K562 (cell line): ENCODE results near the gene PTP4A2. TPM values are rescaled to one million over a fixed set of nuclear protein-coding genes. Genes with fewer than 3 reads are reported as not detected.

Experiments
- ARID1B ChIP-seq: fragments of 450-650 bp; IDR thresholded peaks from 2 replicates; pipeline ENCODE4 v1.6.1; 2016; ENCODE audit warnings: antibody characterized with exemption, mild to moderate bottlenecking, inconsistent platforms
- ATF1 ChIP-seq, 2 experiments: fragments of 450-650 bp in 1 of 2; IDR thresholded peaks; 2 replicates each; pipeline ENCODE4 v1.6.1; 2016; ENCODE audit warnings: missing compliant biosample characterization in 1 of 2, missing genetic modification characterization in 1 of 2
- BCL6 ChIP-seq: fragments of 250-450 bp; sonication (Bioruptor Pico); IDR thresholded peaks from 2 replicates; pipeline ENCODE4 v1.4.0; 2020
- BCOR ChIP-seq: fragments of 450-650 bp; IDR thresholded peaks from 2 replicates; pipeline ENCODE4 v1.6.1; 2016
- BDP1 ChIP-seq: IDR thresholded peaks from 3 replicates; pipeline ENCODE4 v1.6.1; 2011; ENCODE audit not compliant: insufficient read length, insufficient read depth
- DDX20 ChIP-seq: fragments of 450-650 bp; IDR thresholded peaks from 2 replicates; pipeline ENCODE4 v1.6.1; 2016; ENCODE audit warnings: missing genetic modification characterization, low read depth, mild to moderate bottlenecking, missing compliant biosample characterization, moderate library complexity
- EP300 ChIP-seq: IDR thresholded peaks from 2 replicates; pipeline ENCODE4 v1.6.1; 2012; ENCODE audit warnings: low read length, improper control_type of control experiment
- JUND ChIP-seq, 2 experiments: IDR thresholded peaks; 2 replicates in 1 of 2; 3 replicates in 1 of 2; pipeline ENCODE4 v1.6.1; 2011; ENCODE audit warnings: borderline replicate concordance in 2 of 2, low read depth in 2 of 2, low read length in 2 of 2, improper control_type of control experiment in 1 of 2, missing biosample characterization in 1 of 2, missing genetic modification characterization in 1 of 2, missing genetic modification reagents in 1 of 2
- MTA1 ChIP-seq: fragments of 450-650 bp; IDR thresholded peaks from 2 replicates; pipeline ENCODE4 v1.6.1; 2017; ENCODE audit warnings: borderline replicate concordance
- NR2C2 ChIP-seq, 2 experiments: fragments of 200-800 bp in 1 of 2; sonication (Bioruptor generic) in 1 of 2; sonication (generic) in 1 of 2; formaldehyde crosslinking in 1 of 2; IDR thresholded peaks; 2 replicates each; pipeline versions ENCODE4 v1.6.1 to v1.8.0; 2016 to 2022; ENCODE audit warnings: mild to moderate bottlenecking in 1 of 2, missing compliant biosample characterization in 1 of 2, missing genetic modification characterization in 1 of 2, missing genetic modification reagents in 1 of 2
- NR3C1 ChIP-seq: sonication (generic); formaldehyde crosslinking; IDR thresholded peaks from 2 replicates; pipeline ENCODE4 v1.8.1; 2022; ENCODE audit warnings: missing genetic modification reagents
- RFX5 ChIP-seq: IDR thresholded peaks from 2 replicates; pipeline ENCODE4 v1.6.1; 2011; ENCODE audit warnings: low read depth, mild to moderate bottlenecking, improper control_type of control experiment, low read length
- SMARCA4 ChIP-seq: fragments of 450-650 bp; IDR thresholded peaks from 2 replicates; pipeline ENCODE4 v1.6.1; 2016
- SMARCE1 ChIP-seq: fragments of 450-650 bp; IDR thresholded peaks from 2 replicates; pipeline ENCODE4 v1.7.1; 2016; ENCODE audit warnings: mild to moderate bottlenecking
- TEAD4 ChIP-seq, 2 experiments: sonication (generic) in 1 of 2; formaldehyde crosslinking in 1 of 2; IDR thresholded peaks; 2 replicates each; pipeline versions ENCODE4 v1.6.1 to v1.8.0; 2012 to 2022; ENCODE audit warnings: borderline replicate concordance in 1 of 2, inconsistent platforms in 1 of 2, low read length in 1 of 2, mild to moderate bottlenecking in 1 of 2, missing genetic modification reagents in 1 of 2
- YY1 ChIP-seq, 3 experiments: IDR thresholded peaks; 2 replicates each; pipeline ENCODE4 v1.6.1; 2011; ENCODE audit warnings: low read length in 2 of 3, mild to moderate bottlenecking in 2 of 3, moderate library complexity in 2 of 3, borderline replicate concordance in 1 of 3, control low read depth in 1 of 3, low read depth in 1 of 3; ENCODE audit not compliant: insufficient read depth in 3 of 3, insufficient replicate concordance in 2 of 3, control insufficient read depth in 1 of 3, insufficient read length in 1 of 3; ENCODE audit errors: extremely low read depth in 1 of 3
- ZFX ChIP-seq: sonication (generic); formaldehyde crosslinking; IDR thresholded peaks from 2 replicates; pipeline ENCODE4 v1.8.0; 2022; ENCODE audit warnings: mild to moderate bottlenecking, missing genetic modification reagents, moderate library complexity
- ZNF384 ChIP-seq: IDR thresholded peaks from 2 replicates; pipeline ENCODE4 v1.6.1; 2012; ENCODE audit warnings: low read depth, low read length, improper control_type of control experiment
- polyA plus RNA-seq, 8 experiments: library from polyadenylated mRNA; depleted of rRNA in 4 of 8; stranded (reverse) in 5 of 8; unstranded in 3 of 8; fragments of >200 nt; fragmentation: Nextera tagmentation in 2 of 8; fragmentation: Illumina TruSeq in 1 of 8; extraction: Ambion mirVana in 2 of 8; extraction: Trizol in 1 of 8; gene quantifications; 2 replicates each; pipeline versions ENCODE4 v1.2.1 to v1.2.3, GENCODE V29; 2011 to 2014; ENCODE audit warnings: inconsistent platforms in 1 of 8, missing spikeins in 1 of 8
- total RNA-seq, 7 experiments: library from RNA; depleted of rRNA in 6 of 7; stranded (reverse); fragments of >200 nt in 6 of 7; fragmentation: Illumina TruSeq in 2 of 7; extraction: Trizol in 2 of 7; gene quantifications; 2 replicates each; pipeline versions ENCODE4 v1.2.1 to v1.2.3, GENCODE V29; 2011 to 2021; ENCODE audit warnings: low replicate concordance in 1 of 7
- TF ChIP-seq, protein P1 (sequence below): sonication (generic); IDR thresholded peaks from 2 replicates; pipeline ENCODE4 v1.6.1; 2016
- TF ChIP-seq, protein P2 (sequence below): fragments of 450-650 bp; IDR thresholded peaks from one replicate; pipeline ENCODE4 v1.6.1; 2018; ENCODE audit warnings: mild to moderate bottlenecking, moderate library complexity; ENCODE audit not compliant: partially characterized antibody
- TF ChIP-seq, protein P3 (sequence below): fragments of 450-650 bp; formaldehyde crosslinking; IDR thresholded peaks from 2 replicates; pipeline ENCODE4 v1.4.0; 2020; ENCODE audit warnings: mild to moderate bottlenecking
- TF ChIP-seq, protein P4 (sequence below): sonication (generic); formaldehyde crosslinking; IDR thresholded peaks from 2 replicates; pipeline ENCODE4 v1.9.0; 2022; ENCODE audit warnings: mild to moderate bottlenecking, missing genetic modification reagents

The PTP4A2 gene
- total and polyA plus RNA-seq, 9 of the 15 experiments (the other 6 are each of a cell fraction or from before 2014, with no cell fraction given): 197 to 870 (median 480) TPM

DNA sequence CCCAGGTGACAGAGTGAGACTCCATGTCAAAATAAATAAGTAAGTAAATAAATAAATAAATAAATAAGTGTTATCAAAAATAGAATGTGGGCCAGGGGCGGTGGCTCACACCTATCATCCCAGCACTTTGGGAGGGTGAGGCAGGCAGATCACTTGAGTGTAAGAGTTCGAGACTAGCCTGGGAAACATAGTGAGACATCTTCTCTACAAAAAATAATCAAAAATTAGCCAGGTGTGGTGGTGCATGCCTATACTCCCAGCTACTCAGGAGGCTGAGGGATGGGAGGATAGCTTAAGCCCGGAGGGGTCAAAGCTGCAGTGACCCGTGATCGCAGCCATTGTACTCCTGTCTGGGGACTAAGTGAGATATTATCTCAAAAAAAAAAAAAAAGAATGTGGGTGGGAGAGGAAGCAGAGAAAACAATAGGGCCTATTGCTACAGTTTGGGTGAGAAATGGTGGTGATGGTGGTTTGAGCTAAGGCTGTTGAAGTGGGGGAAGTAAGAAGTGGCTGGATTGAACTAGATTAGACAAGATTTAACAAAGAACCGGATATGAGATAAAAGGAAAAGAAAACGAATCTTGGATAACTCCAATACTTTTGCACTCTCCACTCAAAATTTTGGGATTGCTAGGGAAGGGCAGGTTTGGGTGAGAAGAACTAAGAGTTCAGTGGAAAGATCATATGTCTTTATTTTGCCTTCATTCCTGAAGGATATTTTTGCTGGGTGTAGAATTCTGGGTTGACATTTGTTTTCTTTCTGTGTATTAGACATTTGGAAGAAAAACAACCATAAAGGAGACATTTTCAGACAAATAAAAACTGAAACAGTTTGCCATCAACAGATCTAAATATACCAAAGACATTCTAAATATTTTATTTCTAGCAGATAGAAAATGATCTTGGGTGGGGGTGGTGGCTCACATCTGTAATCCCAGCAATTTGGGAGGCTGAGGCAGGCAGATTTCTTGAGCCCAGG, 65.2 kb downstream of the PTP4A2 start (continued):
- TF ChIP-seq ATF1 (CRISPR knock-in tag; IDR thresholded peaks at IDR 0.05) (no peak), ATF1 (tag; IDR thresholded peaks at IDR 0.05) (no peak), JUND (IDR thresholded peaks at IDR 0.05; ENCODE audit: borderline replicate concordance, low read depth, low read length) (no peak), JUND (tag; IDR thresholded peaks at IDR 0.05; ENCODE audit: borderline replicate concordance, low read depth, low read length) (no peak), RFX5 (no peak), SMARCA4 (0 out of 2 replicates have a peak, but pooled peaks have one; percentile 22), MTA1 (peak; percentile 38; the same call in 1 of the 2 replicates), TEAD4 (IDR thresholded peaks at IDR 0.05; ENCODE audit: low read length) (peak; percentile 11; the same call in 1 of the 2 replicates), TEAD4 (CRISPR knock-in tag; IDR thresholded peaks at IDR 0.05; ENCODE audit: borderline replicate concordance) (no peak), BCL6 (CRISPR knock-in tag) (no peak), ARID1B (peak; percentile 63), NR2C2 (CRISPR knock-in tag; IDR thresholded peaks at IDR 0.05) (0 out of 2 replicates have a peak, but pooled peaks have one; percentile 13), NR2C2 (tag; IDR thresholded peaks at IDR 0.05) (peak; percentile 70), BDP1 (no peak), ZFX (CRISPR knock-in tag) (no peak), ZNF384 (peak; percentile 94), NR3C1 (CRISPR knock-in tag) (no peak), YY1 (IDR thresholded peaks at IDR 0.05; ENCODE audit: borderline replicate concordance in 1 of 3, control insufficient read depth in 1 of 3, extremely low read depth in 1 of 3, insufficient read depth in 3 of 3, insufficient read length in 1 of 3, insufficient replicate concordance in 2 of 3, low read depth in 1 of 3, low read length in 2 of 3) (peak in 1 of 3 experiments; percentile 61), BCOR (peak; percentile 41; the same call in 1 of the 2 replicates), SMARCE1 (peak; percentile 67; the same call in 1 of the 2 replicates), DDX20 (0 out of 2 replicates have a peak, but pooled peaks have one; percentile 5), EP300 (peak; percentile 16; the same call in 1 of the 2 replicates)
- TF ChIP-seq, protein P1, sequence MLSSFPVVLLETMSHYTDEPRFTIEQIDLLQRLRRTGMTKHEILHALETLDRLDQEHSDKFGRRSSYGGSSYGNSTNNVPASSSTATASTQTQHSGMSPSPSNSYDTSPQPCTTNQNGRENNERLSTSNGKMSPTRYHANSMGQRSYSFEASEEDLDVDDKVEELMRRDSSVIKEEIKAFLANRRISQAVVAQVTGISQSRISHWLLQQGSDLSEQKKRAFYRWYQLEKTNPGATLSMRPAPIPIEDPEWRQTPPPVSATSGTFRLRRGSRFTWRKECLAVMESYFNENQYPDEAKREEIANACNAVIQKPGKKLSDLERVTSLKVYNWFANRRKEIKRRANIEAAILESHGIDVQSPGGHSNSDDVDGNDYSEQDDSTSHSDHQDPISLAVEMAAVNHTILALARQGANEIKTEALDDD: peak; percentile 26; the same call in 1 of the 2 replicates
- TF ChIP-seq, protein P2, sequence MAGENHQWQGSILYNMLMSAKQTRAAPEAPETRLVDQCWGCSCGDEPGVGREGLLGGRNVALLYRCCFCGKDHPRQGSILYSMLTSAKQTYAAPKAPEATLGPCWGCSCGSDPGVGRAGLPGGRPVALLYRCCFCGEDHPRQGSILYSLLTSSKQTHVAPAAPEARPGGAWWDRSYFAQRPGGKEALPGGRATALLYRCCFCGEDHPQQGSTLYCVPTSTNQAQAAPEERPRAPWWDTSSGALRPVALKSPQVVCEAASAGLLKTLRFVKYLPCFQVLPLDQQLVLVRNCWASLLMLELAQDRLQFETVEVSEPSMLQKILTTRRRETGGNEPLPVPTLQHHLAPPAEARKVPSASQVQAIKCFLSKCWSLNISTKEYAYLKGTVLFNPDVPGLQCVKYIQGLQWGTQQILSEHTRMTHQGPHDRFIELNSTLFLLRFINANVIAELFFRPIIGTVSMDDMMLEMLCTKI: no peak
- TF ChIP-seq, protein P3, sequence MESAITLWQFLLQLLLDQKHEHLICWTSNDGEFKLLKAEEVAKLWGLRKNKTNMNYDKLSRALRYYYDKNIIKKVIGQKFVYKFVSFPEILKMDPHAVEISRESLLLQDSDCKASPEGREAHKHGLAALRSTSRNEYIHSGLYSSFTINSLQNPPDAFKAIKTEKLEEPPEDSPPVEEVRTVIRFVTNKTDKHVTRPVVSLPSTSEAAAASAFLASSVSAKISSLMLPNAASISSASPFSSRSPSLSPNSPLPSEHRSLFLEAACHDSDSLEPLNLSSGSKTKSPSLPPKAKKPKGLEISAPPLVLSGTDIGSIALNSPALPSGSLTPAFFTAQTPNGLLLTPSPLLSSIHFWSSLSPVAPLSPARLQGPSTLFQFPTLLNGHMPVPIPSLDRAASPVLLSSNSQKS: no peak
- TF ChIP-seq, protein P4, sequence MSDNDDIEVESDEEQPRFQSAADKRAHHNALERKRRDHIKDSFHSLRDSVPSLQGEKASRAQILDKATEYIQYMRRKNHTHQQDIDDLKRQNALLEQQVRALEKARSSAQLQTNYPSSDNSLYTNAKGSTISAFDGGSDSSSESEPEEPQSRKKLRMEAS (CRISPR knock-in tag): no peak
